NCI-H345 treated with DMSO at 0.1 percent for 48 hours (cell line): ENCODE data around the gene EFNA5.
"Not testable (repeated sequence)": the region's sequence is repeated elsewhere in the genome, so short reads cannot be mapped to it uniquely, and the experiment has no call there.

Source experiments
- DNase-seq: peaks from one replicate; lab custom pipeline; 2025; ENCODE audit not compliant: unreplicated experiment; lab: John Stamatoyannopoulos, UW

EFNA5 gene

DNA sequence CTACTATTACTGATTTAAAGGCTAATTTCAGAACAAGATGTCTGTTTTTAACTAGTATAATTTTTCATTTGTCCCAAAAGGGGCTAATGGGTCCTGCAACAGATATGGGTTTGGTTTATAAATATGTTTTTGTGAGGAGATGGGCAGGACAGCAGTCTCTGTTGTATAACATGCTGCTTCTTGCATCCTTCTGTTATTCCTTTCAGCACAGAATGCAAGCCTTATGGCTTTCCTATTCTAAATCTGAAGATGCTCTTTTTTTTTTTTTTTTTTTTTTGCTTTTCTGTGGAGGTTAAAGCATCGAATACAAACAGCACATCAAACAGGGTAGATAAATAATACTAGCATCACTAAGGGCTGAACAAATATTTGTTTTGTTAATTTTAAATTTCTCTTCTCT lies 235.7 kb downstream of the EFNA5 start:
- no peak for DNase-seq

DNA sequence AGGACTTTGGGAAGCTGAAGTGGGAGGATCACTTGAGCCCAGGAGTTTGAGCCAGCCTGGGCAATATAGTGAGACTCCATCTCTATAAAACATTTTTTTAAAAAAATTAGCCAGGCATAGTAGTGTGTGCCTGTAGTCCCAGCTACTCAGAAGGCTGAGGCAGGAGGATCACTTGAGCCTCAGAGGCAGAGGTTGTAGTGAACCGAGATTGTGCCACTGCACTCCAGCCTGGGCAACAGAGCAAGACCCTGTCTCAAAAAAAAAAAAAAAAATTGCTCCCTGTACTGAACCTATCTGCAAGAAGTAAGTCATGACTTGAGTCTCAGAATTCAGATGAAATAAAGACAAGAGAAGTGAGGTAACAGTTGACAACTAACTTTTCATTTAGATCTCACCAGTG lies 237.1 kb downstream of the EFNA5 start:
- not testable (repeated sequence) for DNase-seq

DNA sequence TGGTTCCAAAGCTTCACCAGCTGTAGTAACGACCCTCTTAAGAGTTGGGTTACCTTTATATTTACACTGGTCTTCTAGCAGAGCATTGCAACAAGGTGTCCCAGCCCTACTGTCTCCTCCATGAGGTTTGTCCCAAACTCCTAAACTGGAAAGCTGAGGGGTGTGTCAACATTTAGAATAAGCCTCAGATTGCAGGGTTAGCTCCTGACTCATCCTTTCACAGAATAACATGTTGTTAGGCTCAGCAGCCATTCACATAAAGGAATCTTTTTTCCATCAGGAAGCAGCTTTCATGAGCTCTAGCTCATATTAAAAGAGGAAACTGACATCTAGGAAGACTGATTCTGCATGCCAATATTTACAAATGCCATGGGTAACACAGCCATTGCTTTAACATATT lies 238.7 kb downstream of the EFNA5 start:
- DNase-seq: no peak

DNA sequence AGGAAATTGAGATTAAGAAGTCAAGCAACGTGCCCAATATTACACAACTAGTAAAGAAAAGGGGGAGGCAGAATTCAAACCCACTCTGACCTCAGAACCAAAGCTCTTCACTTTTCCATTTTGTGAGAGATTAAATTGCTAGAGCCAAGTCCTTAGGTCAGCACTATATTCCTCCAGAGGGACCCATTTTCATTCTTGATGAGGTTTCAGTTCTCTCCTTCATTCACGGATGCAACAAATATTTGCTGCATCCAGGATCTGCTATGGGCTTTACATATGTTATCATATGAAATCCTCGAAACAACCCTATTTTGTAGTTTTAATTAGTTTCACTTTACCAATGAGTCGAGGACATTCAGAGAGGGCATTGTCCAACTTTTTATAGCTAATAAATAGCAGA lies 239.2 kb downstream of the EFNA5 start:
- DNase-seq: no peak

DNA sequence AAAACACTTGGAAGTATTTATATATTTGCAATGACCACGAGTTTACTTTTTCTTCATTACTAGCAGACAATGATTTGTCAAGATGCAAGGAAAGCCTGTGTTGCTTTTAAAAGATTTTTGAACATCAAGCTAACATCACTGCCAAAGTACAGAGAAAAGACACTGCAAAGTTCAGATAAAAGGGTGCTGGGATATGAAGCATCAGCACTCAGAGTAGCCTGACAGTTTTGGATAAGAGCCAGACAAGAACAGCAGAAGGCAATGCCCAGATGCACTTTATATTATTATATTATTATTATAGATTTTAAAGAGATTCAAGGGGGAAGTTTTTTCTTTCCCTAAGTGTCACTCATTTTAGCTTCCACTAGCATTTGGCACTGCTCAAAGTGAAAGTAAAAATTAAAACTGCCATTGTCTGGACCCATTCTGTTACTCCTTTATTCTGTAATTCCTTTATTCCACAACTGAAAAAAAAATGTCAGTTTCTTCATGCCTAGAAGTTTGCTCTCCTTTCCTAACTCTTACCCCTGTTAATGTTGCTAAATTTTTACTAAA lies 240.6 kb downstream of the EFNA5 start:
- no peak for DNase-seq

DNA sequence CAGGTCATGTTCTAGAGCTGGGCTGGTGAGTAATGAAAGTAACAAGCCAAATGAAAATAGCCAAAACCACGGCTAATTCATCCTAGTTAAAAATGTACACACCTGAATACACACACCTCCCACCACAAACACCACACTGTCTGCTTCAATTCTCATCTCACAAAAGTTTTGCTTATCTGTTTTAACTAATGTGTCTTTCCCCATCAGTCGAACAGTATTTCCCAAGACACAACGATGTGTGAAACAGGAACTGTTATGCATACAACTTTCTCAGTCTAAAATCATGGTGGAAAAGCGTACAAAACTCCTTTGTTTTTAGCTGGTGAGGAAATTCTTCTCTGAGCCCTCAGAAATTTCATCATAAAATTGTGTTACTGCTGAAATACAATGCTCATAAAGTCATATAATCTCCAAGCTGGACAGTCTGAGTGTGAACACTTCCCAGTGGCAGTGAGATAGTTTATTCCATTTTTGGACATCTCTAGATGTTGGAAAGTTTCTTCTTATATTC lies 242.4 kb downstream of the EFNA5 start:
- no peak for DNase-seq

DNA sequence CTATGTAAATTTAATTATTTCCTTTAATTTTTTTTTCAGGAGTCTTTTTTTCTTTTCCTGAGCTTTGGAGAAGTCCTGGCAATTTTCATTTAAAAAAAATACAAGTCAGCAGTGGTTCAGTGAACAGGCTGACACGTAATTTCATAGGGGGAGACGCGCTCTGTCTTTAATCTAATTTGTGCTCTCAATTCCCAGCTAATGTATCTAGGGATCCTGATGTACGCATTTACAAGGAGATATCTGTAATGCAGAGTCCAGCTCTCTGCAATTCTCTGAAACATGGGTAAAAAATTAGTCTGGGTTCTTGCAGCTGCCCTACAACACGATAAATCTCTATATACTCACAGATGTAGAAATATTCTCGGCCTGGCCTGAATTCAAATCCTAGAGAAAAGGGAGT lies 243.9 kb downstream of the EFNA5 start:
- no peak for DNase-seq

DNA sequence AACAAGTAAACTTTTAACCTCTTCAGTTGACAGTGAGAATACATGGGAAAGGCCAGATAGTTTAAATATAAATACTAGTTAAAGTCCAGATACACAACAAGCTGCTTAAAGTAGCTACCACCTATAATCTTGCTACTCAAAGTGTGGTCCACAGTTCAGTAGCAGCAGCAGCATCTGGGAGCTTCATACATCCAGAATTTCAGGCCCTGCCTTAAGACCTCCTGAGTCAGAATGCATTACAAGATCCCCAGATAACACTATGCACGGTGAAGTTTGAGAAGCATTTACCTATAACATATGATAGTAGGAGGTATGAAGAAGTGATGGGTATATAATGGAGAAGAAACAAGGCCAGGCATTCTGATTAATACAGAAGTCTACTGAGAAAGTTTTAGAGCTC lies 244.5 kb downstream of the EFNA5 start:
- DNase-seq: no peak

DNA sequence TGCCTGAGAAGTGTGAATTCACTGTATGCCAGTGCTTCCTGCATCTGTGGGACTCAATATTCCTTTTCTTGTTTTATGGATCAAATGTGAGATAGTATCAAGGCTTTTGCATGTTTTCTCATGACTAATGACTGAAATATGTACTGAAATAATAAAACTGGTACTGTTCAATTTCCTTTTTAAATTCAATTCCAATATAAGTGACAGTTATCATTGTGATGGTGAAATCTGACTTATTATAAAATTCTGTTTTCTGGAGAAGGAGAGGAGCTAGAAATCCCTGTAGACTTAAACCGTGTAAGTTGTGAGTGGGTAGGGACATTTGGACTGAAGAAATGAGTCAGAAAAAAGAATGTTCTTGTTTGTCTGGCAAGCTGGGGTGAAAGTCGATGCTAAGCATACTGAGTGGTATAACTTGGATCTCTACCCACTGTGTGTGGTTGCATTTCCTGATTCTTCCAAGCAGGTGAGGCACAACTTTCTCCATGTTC lies 245.2 kb downstream of the EFNA5 start:
- DNase-seq: no peak

DNA sequence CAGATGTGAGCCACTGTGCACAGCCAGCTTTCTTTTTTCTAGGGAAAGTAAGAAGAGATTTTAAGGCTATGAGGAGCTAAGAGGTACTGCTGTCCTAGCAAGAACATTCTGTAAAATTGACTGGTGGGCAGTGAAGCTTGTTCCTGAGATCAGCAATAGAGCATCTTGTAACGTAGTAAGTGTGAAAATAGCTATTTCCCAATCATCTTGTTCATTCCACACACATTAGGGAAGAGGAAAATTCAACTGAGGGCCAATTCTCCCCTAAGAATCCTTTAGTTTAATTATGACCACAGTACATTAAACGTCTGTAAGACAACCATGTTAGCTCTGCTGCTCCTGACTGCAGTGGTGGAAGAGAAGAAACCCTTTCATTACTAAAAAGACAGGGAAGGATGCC lies 246.2 kb downstream of the EFNA5 start:
- no peak for DNase-seq

DNA sequence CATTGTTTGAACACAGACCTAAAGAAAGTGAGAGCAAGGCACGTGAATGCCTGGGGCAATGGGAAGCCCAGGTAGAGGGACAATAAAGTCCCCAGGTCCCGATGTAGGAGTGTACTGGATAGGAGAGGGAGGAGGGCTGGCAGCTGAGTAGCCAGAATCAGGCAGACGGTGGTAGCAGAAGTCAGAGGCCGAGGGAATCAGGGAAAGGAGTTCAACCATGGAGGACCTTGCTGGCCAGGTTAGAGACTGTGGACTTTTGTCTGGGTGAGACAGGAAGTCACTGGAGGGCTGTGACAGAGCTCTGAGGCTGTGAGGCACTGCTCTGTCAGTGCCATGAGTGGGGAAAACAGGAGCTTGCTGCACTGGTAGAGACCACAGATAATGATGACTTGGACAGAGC lies 248.2 kb downstream of the EFNA5 start:
- no peak for DNase-seq

DNA sequence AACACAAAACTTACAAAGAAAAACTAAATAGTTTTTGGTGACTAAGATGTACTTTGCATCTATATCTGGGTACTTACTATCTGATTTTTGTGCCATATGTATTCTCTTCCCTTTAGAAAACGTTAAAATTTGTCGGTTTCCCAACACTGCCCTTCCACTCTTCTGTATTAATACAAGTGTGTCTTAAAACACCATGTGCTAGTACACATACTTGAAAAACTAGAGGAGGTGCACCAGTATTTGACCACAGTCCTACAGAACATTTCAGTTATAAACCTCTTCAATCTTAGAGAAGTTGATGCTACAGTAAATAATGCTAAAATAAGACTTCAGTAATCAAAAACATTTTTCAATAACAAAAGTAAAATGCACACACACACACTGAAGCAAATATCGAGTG lies 251.2 kb downstream of the EFNA5 start:
- no peak for DNase-seq

DNA sequence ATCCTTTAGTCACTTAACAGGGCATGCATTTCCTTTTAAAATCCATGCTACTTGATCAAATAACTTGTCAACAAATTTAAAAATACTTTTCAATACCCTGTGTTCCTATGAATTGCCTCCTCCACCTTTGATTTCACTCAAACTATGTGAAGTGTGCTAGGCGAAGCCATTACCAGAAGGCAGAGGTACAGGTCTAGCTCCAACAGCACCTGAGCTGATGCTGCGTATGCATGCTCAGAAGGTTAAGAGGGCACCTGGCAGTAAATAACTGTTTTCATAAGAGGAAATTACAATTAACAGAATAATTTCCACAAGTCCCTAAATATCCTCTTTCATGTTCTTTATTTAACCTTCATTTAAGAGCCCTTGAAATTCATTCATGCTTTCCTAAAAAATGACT lies 251.8 kb downstream of the EFNA5 start:
- no peak for DNase-seq

DNA sequence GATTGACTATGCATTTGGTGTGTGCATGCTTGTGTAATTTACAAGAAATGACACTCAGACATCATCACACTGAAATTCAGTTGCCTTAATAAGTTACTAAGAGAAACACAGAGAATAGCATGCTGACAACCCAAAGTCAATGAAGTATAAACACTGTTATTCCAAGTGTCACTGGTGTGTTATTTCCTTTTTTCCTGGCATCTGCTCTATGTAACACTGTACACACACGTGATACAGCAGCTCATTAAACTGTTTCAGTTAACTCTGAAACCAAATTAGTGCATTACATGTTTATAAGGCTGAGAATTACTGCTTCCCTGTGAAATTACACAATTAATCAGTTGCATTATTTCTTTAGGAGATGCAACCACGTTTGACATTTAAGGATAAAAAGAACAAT lies 252.7 kb downstream of the EFNA5 start:
- DNase-seq: no peak

DNA sequence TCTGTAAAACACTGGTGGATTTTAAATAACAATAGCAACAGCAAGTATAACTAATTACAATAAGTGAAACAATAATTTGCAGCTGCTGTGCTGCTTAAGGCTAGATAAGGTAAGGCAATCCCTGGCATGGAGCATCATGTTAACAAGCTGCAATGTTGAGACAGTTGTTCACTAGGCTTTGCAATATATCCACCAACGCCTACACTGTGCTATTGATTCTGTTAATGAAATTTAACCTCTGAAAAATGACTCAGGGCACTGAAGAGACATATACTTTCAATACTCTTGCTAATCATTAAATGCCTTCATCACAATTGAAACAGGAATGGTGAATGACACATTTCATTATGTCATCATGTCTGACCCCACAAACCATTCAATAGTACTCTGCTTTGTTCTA lies 255.0 kb downstream of the EFNA5 start:
- DNase-seq: no peak

DNA sequence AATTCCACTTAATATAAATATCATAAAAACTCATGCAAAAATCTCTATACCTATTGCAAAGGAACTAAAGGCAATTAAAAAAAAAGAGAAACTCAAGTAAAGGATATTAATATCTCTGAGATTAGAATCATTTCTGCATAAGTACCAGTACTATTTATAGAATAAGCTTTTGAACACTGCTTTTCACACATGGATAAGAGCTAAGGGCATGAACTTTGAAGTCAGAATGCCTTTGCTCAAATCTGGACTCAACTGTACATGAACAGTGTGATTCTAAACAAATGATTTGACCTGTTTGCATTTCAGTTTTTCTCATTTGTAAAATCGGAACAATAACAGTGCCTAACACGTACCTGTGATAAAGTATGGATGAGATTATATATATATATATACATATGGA lies 255.9 kb downstream of the EFNA5 start:
- no peak for DNase-seq

DNA sequence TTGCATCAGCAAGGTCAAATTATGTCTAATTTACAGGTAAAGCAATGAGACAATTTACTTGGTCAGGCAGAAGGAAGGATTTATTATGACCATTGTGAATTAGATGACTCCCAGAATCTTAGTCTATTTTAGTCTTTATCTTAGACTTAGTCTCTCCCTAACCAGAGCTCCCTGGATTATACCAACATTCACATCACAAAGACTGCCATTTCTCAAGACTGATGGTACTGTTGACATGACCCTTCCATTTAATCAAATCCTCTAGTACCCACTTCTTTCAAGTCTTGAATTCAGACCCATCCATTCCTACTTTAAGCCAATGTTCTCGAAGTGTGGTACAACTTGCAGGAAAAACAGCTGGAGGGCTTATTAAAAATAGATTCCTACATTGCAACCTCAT lies 257.0 kb downstream of the EFNA5 start:
- no peak for DNase-seq

DNA sequence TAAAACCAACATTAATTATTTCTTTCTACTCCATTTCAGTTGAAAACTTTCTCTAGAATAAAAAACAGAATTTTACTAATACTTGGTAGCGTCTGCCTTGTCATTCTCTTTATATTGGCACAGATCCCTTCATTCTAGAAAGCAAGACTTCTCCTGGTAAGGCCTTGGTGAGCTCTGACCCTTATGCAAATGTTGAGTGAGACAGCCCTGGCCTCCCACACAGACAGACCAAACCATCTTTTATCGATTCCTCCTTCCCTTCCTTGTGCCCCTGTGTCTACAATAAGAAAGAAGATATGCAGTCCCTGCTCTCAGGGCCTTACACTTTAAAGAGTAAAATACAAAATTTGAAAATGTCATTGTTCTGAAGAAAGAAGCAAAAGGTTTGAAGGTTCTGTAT lies 262.2 kb downstream of the EFNA5 start:
- no peak for DNase-seq

DNA sequence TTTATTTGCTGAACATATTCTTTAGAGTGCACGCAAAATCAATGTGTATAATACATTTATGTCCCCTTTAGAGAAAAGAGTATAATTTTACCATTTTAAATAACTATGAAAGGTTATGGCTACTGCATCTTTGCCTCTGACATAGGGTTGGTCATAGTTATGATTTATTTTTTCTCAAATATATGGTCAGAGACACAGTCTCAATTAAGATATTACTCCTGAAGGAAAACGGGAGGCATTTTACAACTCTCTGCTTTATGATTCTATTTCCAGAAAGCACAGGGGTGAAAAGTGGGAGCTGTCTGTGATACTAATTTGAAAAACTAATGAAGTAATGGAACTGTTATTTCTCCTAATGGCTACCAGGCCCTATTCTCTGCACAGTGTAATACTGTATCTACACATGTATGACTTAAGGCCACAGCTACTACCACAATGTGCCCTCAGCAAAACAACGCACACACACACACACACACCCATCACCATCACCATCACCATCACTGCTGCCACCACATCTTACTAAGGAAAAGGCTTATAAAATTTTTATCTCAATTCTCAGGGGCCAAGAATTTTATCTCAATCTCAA lies 262.9 kb downstream of the EFNA5 start:
- no peak for DNase-seq

DNA sequence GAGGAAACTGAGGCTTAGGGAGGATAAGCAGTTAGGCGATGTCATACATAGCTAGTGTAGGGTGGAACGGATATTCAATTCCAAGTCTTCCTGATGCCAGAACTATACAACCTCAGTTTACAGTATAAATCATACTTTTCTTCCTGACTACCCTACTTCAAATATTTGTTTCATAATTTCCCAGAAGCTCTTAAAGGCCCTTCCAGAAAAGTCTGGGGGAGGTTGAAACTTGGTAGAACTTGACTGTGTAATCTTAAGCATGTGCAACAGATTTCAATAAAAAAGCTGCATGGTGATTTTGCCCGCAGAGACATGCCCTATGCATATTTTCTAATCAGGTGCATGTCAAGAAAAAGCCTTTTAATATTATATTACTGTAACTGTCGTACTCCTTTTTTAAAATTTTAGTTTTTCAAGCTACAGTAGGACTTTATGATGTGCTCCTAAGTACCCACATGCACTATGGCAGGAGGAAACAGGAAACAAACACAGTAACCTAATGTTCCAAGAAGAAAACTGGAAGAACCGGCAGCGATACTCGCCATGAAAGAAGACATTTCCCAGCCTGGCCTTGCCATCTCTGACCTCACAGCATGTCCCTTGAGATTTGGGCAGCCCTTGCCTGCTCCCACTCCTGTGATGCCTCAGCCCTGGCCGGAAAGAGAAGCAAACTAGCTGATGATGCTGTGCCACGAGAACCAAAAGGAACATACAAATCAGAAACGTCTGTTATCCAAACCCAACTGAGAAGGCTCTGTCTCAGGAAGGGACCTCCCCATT lies 266.0 kb downstream of the EFNA5 start:
- no peak for DNase-seq

DNA sequence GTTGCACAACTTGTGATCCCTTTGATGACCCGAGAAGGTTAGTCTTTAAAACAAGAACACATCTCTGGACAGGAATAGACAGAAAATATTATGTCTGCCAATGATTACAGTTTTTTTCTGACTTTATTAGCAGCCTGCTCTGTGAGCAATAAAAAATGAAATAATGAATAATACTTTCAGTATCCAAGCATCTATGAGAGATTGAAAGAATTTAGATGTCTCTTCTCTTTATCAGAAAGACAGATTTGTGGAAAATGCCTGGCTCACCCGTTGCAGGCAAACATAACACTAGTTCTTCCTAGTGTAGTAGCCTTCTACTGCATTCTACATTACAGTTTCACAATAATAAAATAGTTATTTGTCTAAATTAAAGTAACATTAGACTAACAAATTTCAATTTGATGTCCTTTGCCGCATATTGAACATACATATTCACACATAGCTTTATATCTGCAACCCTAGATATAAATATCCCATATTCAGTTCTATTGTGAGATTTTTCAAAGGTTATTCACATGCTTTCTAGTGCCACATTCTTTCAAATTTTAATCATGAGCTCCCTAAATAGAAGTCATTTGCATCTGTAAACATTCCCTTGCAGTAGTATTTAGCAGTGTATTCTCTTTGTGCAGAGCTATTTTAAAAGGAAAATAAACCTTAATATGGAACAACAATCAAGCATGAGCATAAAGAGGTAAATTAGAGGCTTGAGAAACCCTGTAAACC lies 267.3 kb downstream of the EFNA5 start:
- no peak for DNase-seq
